IPS-18a (cell line): ENCODE measurements around the gene HOOK1.

Source experiments
- H3K27ac ChIP-seq: one replicate; pipeline ENCODE4 v1.5.1; 2013; ENCODE audit warnings: low read length
- H3K27me3 ChIP-seq: one replicate; pipeline ENCODE4 v1.6.1; 2013; ENCODE audit warnings: mild to moderate bottlenecking, low read length; ENCODE audit not compliant: control insufficient read depth, insufficient read depth
- H3K36me3 ChIP-seq: one replicate; pipeline ENCODE4 v1.6.1; 2013; ENCODE audit warnings: low read depth, low read length; ENCODE audit not compliant: control insufficient read depth
- H3K4me1 ChIP-seq: one replicate; pipeline ENCODE4 v1.6.1; 2013; ENCODE audit warnings: low read depth, low read length; ENCODE audit not compliant: control insufficient read depth
- H3K4me3 ChIP-seq: one replicate; pipeline ENCODE4 v1.5.1; 2013; ENCODE audit warnings: low read length
- H3K9ac ChIP-seq: one replicate; pipeline ENCODE4 v1.6.1; 2013; ENCODE audit warnings: mild to moderate bottlenecking, low read length, moderate library complexity
- H3K9me3 ChIP-seq: one replicate; pipeline ENCODE4 v1.6.1; 2013; ENCODE audit warnings: low read depth, low read length; ENCODE audit not compliant: control insufficient read depth

HOOK1 gene

GRCh38 chr1:59814901-59815825, at the start of gene HOOK1:
Gene HOOK1 (plus strand): TSS chr1:59814949. CDS start chr1:59815118, 169 bp downstream.
- Histone ChIP-seq H3K27me3 (peaks cover 19% of the 10 kb centered on the region), H3K9me3 (no peaks in the 10 kb centered on the region), H3K27ac (no peak within 1 kb of the TSS), H3K9ac (peak within 1 kb of the TSS; percentile 72), H3K4me1 (peaks cover 9% of the 10 kb centered on the region), H3K36me3 (no peaks in the 10 kb centered on the region), H3K4me3 (peak within 1 kb of the TSS; percentile 86)

GRCh38 chr1:59765011-59765730, 49.6 kb upstream of the HOOK1 start:
- Histone ChIP-seq H3K9me3 (no peaks in the 10 kb centered on the region), H3K27ac (no peak overlapping the region), H3K9ac (no peak overlapping the region), H3K27me3 (no peaks in the 10 kb centered on the region), H3K4me1 (peaks cover 10% of the 10 kb centered on the region), H3K4me3 (no peak overlapping the region), H3K36me3 (no peaks in the 10 kb centered on the region)

- Histone ChIP-seq H3K4me3 (no peak overlapping the region), H3K4me1 (peaks cover 10% of the 10 kb centered on the region), H3K9ac (no peak overlapping the region), H3K27ac (no peak overlapping the region), H3K27me3 (no peaks in the 10 kb centered on the region), H3K36me3 (no peaks in the 10 kb centered on the region), H3K9me3 (no peaks in the 10 kb centered on the region)
Observed at GRCh38 chr1:59766227-59766855, 48.4 kb upstream of the HOOK1 start.

GRCh38 chr1:59767119-59767518, 47.6 kb upstream of the HOOK1 start:
- H3K27ac ChIP-seq, result no peak overlapping the region
- no peaks in the 10 kb centered on the region for H3K9me3 ChIP-seq
- H3K4me3 ChIP-seq, result no peak overlapping the region
- no peaks in the 10 kb centered on the region for H3K36me3 ChIP-seq
- peaks cover 10% of the 10 kb centered on the region for H3K4me1 ChIP-seq
- H3K27me3 ChIP-seq, result no peaks in the 10 kb centered on the region
- no peak overlapping the region for H3K9ac ChIP-seq

GRCh38 chr1:59768792-59769735, 45.7 kb upstream of the HOOK1 start:
- no peak overlapping the region for H3K27ac ChIP-seq

GRCh38 chr1:59769736-59770095, 45.0 kb upstream of the HOOK1 start:
- H3K27me3 ChIP-seq, result no peaks in the 10 kb centered on the region
- no peak overlapping the region for H3K4me3 ChIP-seq
- H3K4me1 ChIP-seq, result peaks cover 10% of the 10 kb centered on the region
- H3K9ac ChIP-seq, result no peak overlapping the region
- H3K36me3 ChIP-seq, result no peaks in the 10 kb centered on the region
- no peak overlapping the region for H3K27ac ChIP-seq
- H3K9me3 ChIP-seq, result no peaks in the 10 kb centered on the region

More at GRCh38 chr1:59768792-59769735, 45.7 kb upstream of the HOOK1 start:
- Histone ChIP-seq H3K36me3 (no peaks in the 10 kb centered on the region), H3K9ac (no peak overlapping the region), H3K4me3 (no peak overlapping the region), H3K27me3 (no peaks in the 10 kb centered on the region), H3K9me3 (no peaks in the 10 kb centered on the region), H3K4me1 (peaks cover 10% of the 10 kb centered on the region)

GRCh38 chr1:59771361-59771760, 43.4 kb upstream of the HOOK1 start:
- no peak overlapping the region for H3K9ac ChIP-seq

GRCh38 chr1:59775480-59775879, 39.3 kb upstream of the HOOK1 start:
- no peaks in the 10 kb centered on the region for H3K9me3 ChIP-seq
- no peak overlapping the region for H3K9ac ChIP-seq
- H3K27me3 ChIP-seq, result no peaks in the 10 kb centered on the region
- no peak overlapping the region for H3K27ac ChIP-seq
- no peaks in the 10 kb centered on the region for H3K4me1 ChIP-seq
- H3K4me3 ChIP-seq, result no peak overlapping the region
- no peaks in the 10 kb centered on the region for H3K36me3 ChIP-seq

More at GRCh38 chr1:59771361-59771760, 43.4 kb upstream of the HOOK1 start:
- Histone ChIP-seq H3K4me1 (peaks cover 10% of the 10 kb centered on the region), H3K27ac (no peak overlapping the region), H3K9me3 (no peaks in the 10 kb centered on the region), H3K36me3 (no peaks in the 10 kb centered on the region), H3K27me3 (no peaks in the 10 kb centered on the region), H3K4me3 (no peak overlapping the region)

- H3K9ac ChIP-seq, result no peak overlapping the region
- no peak overlapping the region for H3K27ac ChIP-seq
- H3K36me3 ChIP-seq, result no peaks in the 10 kb centered on the region
- H3K4me1 ChIP-seq, result no peaks in the 10 kb centered on the region
- H3K9me3 ChIP-seq, result no peaks in the 10 kb centered on the region
- H3K4me3 ChIP-seq, result no peak overlapping the region
- H3K27me3 ChIP-seq, result no peaks in the 10 kb centered on the region
Observed at GRCh38 chr1:59776960-59777852, 37.5 kb upstream of the HOOK1 start.

- Histone ChIP-seq H3K27me3 (no peaks in the 10 kb centered on the region), H3K36me3 (no peaks in the 10 kb centered on the region), H3K9me3 (no peaks in the 10 kb centered on the region), H3K9ac (no peak overlapping the region), H3K4me1 (no peaks in the 10 kb centered on the region), H3K4me3 (no peak overlapping the region), H3K27ac (no peak overlapping the region)
Observed at GRCh38 chr1:59779949-59780348, 34.8 kb upstream of the HOOK1 start.
